RWPE2 (cell line): ENCODE data around the gene TDRD1.

Experiments used
- ATAC-seq: fragments of 200-7000 bp; cut with Tn5 transposase; 3 replicates; pipeline ENCODE4 v1.9.1; 2021; ENCODE audit warnings: low read depth
- DNase-seq: peaks from one replicate; pipeline ENCODE4 v3.0.0-alpha.2; 2020; ENCODE audit warnings: low spot score
- H3K27ac ChIP-seq: fragments of 450-650 bp; 2 replicates; pipeline ENCODE4 v1.5.1; 2017; ENCODE audit warnings: mild to moderate bottlenecking; ENCODE audit not compliant: poor library complexity, severe bottlenecking
- H3K27me3 ChIP-seq: fragments of 250-450 bp; sonication (Bioruptor Pico); 2 replicates; pipeline ENCODE4 v1.5.1; 2021; ENCODE audit warnings: mild to moderate bottlenecking, moderate library complexity; ENCODE audit not compliant: insufficient read depth, poor library complexity, severe bottlenecking
- H3K36me3 ChIP-seq: fragments of 250-450 bp; sonication (Bioruptor Pico); 2 replicates; pipeline ENCODE4 v1.5.1; 2020; ENCODE audit warnings: low read depth, mild to moderate bottlenecking, moderate library complexity
- H3K4me1 ChIP-seq: fragments of 250-450 bp; sonication (Bioruptor Pico); 2 replicates; pipeline ENCODE4 v1.5.1; 2021; ENCODE audit warnings: mild to moderate bottlenecking, moderate library complexity; ENCODE audit not compliant: insufficient read depth, poor library complexity, severe bottlenecking
- H3K4me3 ChIP-seq: fragments of 250-450 bp; sonication (Bioruptor Pico); 2 replicates; pipeline ENCODE4 v1.5.1; 2021; ENCODE audit warnings: mild to moderate bottlenecking, moderate library complexity; ENCODE audit not compliant: severe bottlenecking
- H3K9me3 ChIP-seq: fragments of 250-450 bp; sonication (Bioruptor Pico); 2 replicates; pipeline ENCODE4 v1.5.1; 2021; ENCODE audit warnings: mild to moderate bottlenecking, moderate library complexity; ENCODE audit not compliant: severe bottlenecking
- CTCF ChIP-seq: fragments of 450-650 bp; IDR thresholded peaks from one replicate; pipeline ENCODE4 v1.5.1; 2017; ENCODE audit warnings: mild to moderate bottlenecking, moderate library complexity; ENCODE audit not compliant: poor library complexity, severe bottlenecking

TDRD1 gene

GRCh38 chr10:114261076-114261475 lies 81.9 kb downstream of the TDRD1 start:
- no peaks in the 10 kb centered on the region for H3K36me3 ChIP-seq
- H3K4me3 ChIP-seq = no peak overlapping the region
- no peaks in the 10 kb centered on the region for H3K9me3 ChIP-seq
- H3K27ac ChIP-seq = no peak overlapping the region
- no peak for TF ChIP-seq CTCF
- DNase-seq = no peak
- peaks cover 5% of the 10 kb centered on the region for H3K4me1 ChIP-seq
- no peaks in the 10 kb centered on the region for H3K27me3 ChIP-seq
- no peak; the same call in 2 of the 3 replicates for ATAC-seq

GRCh38 chr10:114262496-114262895 lies 83.3 kb downstream of the TDRD1 start:
- Histone ChIP-seq H3K36me3 (no peaks in the 10 kb centered on the region), H3K27me3 (no peaks in the 10 kb centered on the region), H3K4me3 (no peak overlapping the region), H3K27ac (no peak overlapping the region), H3K4me1 (peaks cover 17% of the 10 kb centered on the region), H3K9me3 (no peaks in the 10 kb centered on the region)
- TF ChIP-seq CTCF = no peak
- ATAC-seq = no peak
- DNase-seq = no peak

- no peaks in the 10 kb centered on the region for H3K27me3 ChIP-seq
- H3K4me1 ChIP-seq = peaks cover 17% of the 10 kb centered on the region
- no peaks in the 10 kb centered on the region for H3K36me3 ChIP-seq
- TF ChIP-seq CTCF = no peak
- DNase-seq (no peak), ATAC-seq (no peak)
- H3K9me3 ChIP-seq = no peaks in the 10 kb centered on the region
- H3K27ac ChIP-seq = no peak overlapping the region
- H3K4me3 ChIP-seq = no peak overlapping the region
Measured at GRCh38 chr10:114265392-114266053, 86.4 kb downstream of the TDRD1 start.

GRCh38 chr10:114266521-114266920 lies 87.4 kb downstream of the TDRD1 start:
- DNase-seq (no peak), ATAC-seq (peak; percentile 89)
- Histone ChIP-seq H3K27ac (peak overlapping the region; percentile 27), H3K4me1 (peaks cover 26% of the 10 kb centered on the region), H3K9me3 (no peaks in the 10 kb centered on the region), H3K27me3 (no peaks in the 10 kb centered on the region), H3K36me3 (no peaks in the 10 kb centered on the region), H3K4me3 (no peak overlapping the region)
- TF ChIP-seq CTCF = no peak

GRCh38 chr10:114271075-114271778 lies 92.1 kb downstream of the TDRD1 start:
- H3K27ac ChIP-seq = peak overlapping the region; percentile 82
- H3K4me1 ChIP-seq = peaks cover 25% of the 10 kb centered on the region
- no peaks in the 10 kb centered on the region for H3K9me3 ChIP-seq
- ATAC-seq (peak; percentile 45), DNase-seq (peak; percentile 78)
- no peak overlapping the region for H3K4me3 ChIP-seq
- no peaks in the 10 kb centered on the region for H3K36me3 ChIP-seq
- no peak for TF ChIP-seq CTCF
- no peaks in the 10 kb centered on the region for H3K27me3 ChIP-seq
